Metanephros (tissue), 2 donors: Measurements from ENCODE around the gene SEMA4D. TPM values are rescaled to one million over a fixed set of nuclear protein-coding genes. Genes with fewer than 3 reads are reported as not detected.

Experiments used
- small RNA-seq: library from RNA; depleted of rRNA; stranded (forward); fragments of <200 nt; gene quantifications from one replicate; pipeline ENCODE3, GENCODE V24; 2014; ENCODE audit warnings: low replicate concordance
- total RNA-seq: library from RNA; depleted of rRNA; stranded (reverse); fragments of >200 nt; gene quantifications from one replicate; pipeline ENCODE4 v1.2.3, GENCODE V29; 2014

The SEMA4D gene
- total RNA-seq = 53.8 TPM

DNA sequence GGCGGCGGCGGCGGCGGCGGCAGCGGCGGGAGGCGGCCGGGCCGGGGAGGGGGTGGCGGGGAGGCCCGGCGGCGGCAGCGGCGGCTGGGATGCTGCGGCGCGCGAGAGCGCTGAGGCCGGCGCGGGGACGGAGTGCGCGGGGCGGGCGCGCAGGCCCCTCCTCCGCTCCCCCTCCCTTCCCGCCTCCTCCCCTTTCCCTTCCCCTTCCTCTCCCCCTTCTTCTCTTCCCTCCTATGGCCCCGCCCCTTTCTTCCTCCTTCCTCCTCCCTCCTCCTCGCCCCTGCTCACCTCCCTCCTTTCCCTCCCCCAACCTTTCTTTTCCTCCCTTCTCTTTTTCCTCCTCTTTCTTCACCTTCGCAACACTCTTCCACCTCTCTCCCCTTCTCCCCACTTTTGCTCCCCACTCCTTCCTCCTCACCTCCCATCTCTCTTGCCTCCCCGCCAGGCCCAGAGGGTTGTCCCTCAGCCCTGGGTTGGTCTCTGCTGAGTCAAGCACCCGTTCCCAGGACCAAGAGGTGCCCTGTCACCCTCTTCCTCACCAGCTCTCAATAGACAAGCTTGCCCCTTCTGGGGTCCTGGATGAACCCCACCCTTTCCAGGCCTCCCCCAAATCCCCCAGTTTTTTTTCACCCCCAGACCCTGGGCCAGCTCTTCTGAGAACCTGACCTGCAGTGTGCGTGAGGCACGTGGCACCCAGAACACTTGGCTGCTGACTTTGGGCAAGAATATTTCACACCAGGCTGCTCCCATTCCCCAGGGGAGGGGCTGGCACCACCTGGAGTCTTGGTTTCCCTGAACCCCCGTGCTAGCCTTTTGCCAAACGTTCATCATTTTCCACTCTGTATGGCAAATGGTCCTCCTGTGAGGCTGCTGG is at the start of gene SEMA4D:
TSS of gene SEMA4D (minus strand) at position 136 of the 874 bp plus-strand sequence. CDS start 92,657 bp downstream, outside the sequence.

GRCh38 chr9:89318123-89319014 is 179.5 kb downstream of the SEMA4D start, which contains the start of gene SECISBP2:
TSS of gene SECISBP2 (plus strand) at chr9:89318500. CDS start at chr9:89318577, 77 bp downstream.

Small RNA genes lying within 50 kb of the gene (small RNA-seq; reads per million reads assigned to genes)
- gene MIR3153 = not detected

Other genes with a start within 250 kb of the SEMA4D start
- gene CKS2, start 186.9 kb downstream of the SEMA4D start, total RNA-seq = 33.2 TPM
- gene SECISBP2, start 179.6 kb downstream of the SEMA4D start, total RNA-seq = 63.6 TPM
- gene GADD45G, start 106.9 kb upstream of the SEMA4D start, total RNA-seq = 8.6 TPM